Measurements from ENCODE around the gene PM20D2.

PM20D2 gene

DNA sequence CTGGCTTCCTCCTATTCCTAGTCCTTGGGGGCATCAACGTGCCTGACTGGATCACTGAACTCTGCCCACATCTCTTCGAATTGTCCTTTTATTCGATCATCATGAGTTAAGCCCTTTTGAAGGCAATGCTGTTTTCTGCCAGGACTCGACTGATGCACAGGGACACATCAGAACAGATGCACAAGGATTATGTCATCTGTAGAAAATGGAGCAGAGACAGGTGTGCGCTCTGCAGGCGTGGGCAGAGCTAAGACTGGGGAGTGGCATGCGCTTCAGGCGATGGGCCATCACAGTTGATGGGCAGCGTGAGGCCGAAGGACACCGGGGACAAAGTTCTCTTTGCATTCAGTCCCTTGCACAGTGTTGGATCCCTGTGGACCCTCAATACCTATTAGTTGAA is 58.2 kb downstream of the PM20D2 start:
- no peak for DNase-seq

DNA sequence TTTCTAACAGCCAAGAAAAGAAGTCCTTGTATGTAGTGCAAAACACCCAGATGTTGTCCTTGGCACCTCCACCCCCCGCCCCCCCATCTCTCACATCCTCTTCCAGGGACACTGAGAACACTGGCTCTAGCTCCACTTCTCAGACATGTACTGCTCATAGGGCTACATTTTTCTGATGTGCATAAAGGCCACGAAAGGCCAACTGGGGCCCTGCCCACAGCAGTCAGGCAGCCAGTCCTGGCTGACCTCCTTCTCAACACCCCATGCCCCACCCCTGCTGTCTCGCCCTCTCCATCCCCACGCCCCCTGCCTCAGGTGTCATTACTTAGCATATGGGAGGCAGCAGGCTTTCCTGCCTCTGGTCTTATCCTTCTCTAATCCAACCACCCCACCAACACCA is 60.0 kb downstream of the PM20D2 start:
- no peak for DNase-seq

DNA sequence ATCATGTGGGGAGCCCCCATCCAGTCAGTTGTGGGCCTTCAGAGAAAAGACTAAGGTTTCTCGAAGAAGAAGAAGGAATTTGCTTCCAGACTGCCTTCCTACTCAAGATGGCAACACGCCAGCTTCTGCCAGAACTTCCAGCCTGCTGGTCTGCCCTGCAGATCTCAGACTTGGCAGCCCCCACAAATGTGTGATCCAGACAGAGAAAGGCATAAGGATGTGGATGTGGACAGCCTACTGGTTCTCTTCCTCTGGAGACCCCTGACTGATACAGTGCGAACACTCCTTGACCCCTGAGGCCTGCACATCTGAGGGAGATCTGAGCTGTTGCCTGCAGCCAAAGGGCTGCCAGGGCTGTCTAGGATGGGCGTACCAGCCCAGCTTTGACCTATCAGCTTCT is 62.7 kb downstream of the PM20D2 start:
- no peak for DNase-seq

DNA sequence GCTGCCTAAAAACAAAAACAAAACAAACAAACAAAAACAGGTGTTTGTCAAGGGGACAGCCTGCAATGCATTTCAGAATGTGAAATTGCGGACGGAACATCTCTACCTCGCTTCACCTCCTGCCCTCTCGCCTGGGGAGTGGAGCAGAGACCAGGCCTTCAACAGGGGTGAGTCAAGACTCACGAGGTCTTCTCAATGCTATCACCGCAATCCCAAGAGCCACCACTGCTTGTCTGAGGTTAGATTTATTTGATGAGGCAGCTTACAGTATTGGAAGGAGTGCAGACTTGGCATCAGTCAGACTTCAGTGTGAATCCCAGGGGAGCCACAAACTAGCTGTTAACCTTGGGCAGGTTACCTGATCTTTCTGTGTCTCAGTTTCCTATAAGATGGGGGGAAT is 63.6 kb downstream of the PM20D2 start:
- DNase-seq = no peak

DNA sequence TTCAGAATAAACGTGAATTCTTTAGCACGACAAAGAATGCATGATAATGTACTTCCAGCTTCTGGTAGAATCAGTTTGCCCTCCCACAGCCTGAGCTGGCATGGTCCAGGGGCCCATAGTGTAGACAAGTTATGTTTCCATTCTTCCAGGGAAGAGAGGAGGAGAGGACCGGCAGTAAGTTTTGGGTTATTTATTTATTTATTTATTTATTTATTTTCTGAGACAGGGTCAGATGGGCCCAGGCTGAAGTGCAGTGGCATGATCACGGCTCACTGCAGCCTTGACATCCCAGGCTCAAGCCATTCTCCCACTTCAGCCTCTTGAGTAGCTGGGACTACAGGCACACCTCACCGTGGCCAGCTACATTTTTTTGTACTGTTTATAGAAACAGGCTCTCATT is 66.6 kb downstream of the PM20D2 start:
- DNase-seq = no peak

DNA sequence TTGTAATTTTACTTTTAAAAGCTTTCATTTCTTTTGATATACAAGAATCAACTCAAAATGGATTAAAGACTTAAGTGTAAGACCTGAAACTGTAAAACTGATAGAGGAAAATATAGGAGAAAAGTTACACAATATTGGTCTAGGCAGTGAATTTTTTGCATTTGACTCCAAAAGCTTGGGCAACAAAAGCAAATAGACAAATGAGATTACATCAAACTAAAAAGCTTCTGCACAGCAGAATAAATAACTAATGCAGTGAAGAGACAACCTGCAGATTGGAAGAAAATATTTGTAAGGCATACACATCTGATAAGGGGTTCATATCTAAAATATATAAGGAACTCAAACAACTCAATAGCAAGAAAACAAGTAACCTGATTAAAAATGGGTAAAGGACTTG is 68.3 kb downstream of the PM20D2 start:
- DNase-seq = no peak

Data from inflammatory macrophage treated with lipopolysaccharide for 4 hours (primary cell).